HG03571 (cell line): ENCODE data around the gene LIPT1.
"Not testable (repeated sequence)": the region's sequence is repeated elsewhere in the genome, so short reads cannot be mapped to it uniquely, and the experiment has no call there.

Experiments
- ATAC-seq: cut with Tn5 transposase; IDR thresholded peaks from one replicate; pipeline ENCODE4 v1.9.1; 2021; ENCODE audit not compliant: unreplicated experiment

LIPT1 gene

GRCh38 chr2:99171377-99172140, 16.8 kb downstream of the LIPT1 start:
- no peak for ATAC-seq

- peak; percentile 91 for ATAC-seq
Observed at GRCh38 chr2:99180755-99181623, 26.2 kb downstream of the LIPT1 start, which contains the start of the genes MITD1 and MRPL30. TSS of gene MITD1 (minus strand) at chr2:99181058. CDS start at chr2:99180981, 77 bp downstream. TSS of gene MRPL30 (plus strand) at chr2:99181184. CDS start at chr2:99186204, 5,020 bp downstream.

- no peak for ATAC-seq
Observed at GRCh38 chr2:99181624-99182000, 26.8 kb downstream of the LIPT1 start.

GRCh38 chr2:99183025-99183424, 28.3 kb downstream of the LIPT1 start:
- ATAC-seq, result no peak

GRCh38 chr2:99184811-99185210, 30.0 kb downstream of the LIPT1 start:
- no peak for ATAC-seq

- ATAC-seq, result no peak
Observed at GRCh38 chr2:99187011-99187410, 32.2 kb downstream of the LIPT1 start.

GRCh38 chr2:99188357-99188756, 33.6 kb downstream of the LIPT1 start:
- ATAC-seq, result no peak

- no peak for ATAC-seq
Observed at GRCh38 chr2:99190548-99190947, 35.8 kb downstream of the LIPT1 start.

- not testable (repeated sequence) for ATAC-seq
Observed at GRCh38 chr2:99192364-99192763, 37.6 kb downstream of the LIPT1 start.

GRCh38 chr2:99198103-99198841, 43.5 kb downstream of the LIPT1 start:
- ATAC-seq, result no peak

- no peak for ATAC-seq
Observed at GRCh38 chr2:99200076-99200800, 45.5 kb downstream of the LIPT1 start.

- ATAC-seq, result no peak
Observed at GRCh38 chr2:99201959-99202678, 47.4 kb downstream of the LIPT1 start.

- no peak for ATAC-seq
Observed at GRCh38 chr2:99205491-99205890, 50.7 kb downstream of the LIPT1 start.
